Skeletal muscle satellite cell (primary cell): ENCODE results near the gene HOXA7.

Source experiments
- H3K27me3 ChIP-seq: 2 replicates; pipeline ENCODE4 v1.7.0; 2013; ENCODE audit warnings: low read length; ENCODE audit not compliant: control insufficient read depth, insufficient read depth
- H3K36me3 ChIP-seq: 2 replicates; pipeline ENCODE4 v1.7.0; 2013; ENCODE audit warnings: mild to moderate bottlenecking, control low read depth, low read length; ENCODE audit not compliant: insufficient read depth
- H3K4me1 ChIP-seq: 2 replicates; pipeline ENCODE4 v1.7.0; 2013; ENCODE audit warnings: low read length; ENCODE audit not compliant: control insufficient read depth, insufficient read depth
- H3K4me2 ChIP-seq: 2 replicates; pipeline ENCODE4 v1.7.0; 2013; ENCODE audit warnings: mild to moderate bottlenecking, low read length
- H3K4me3 ChIP-seq: 2 replicates; pipeline ENCODE4 v1.7.0; 2013; ENCODE audit warnings: low read length
- H3K9ac ChIP-seq: 2 replicates; pipeline ENCODE4 v1.7.0; 2013; ENCODE audit warnings: mild to moderate bottlenecking, low read depth, low read length, moderate library complexity
- H3K9me3 ChIP-seq: replicated peaks from 2 replicates; pipeline ENCODE4 v1.7.0; 2013; ENCODE audit warnings: mild to moderate bottlenecking, control low read depth, low read length

The HOXA7 gene

GRCh38 chr7:27191833-27192545 lies 35.5 kb upstream of the HOXA7 start:
- Histone ChIP-seq H3K4me1 (peaks cover 69% of the 10 kb centered on the region), H3K27me3 (no peaks in the 10 kb centered on the region), H3K36me3 (no peaks in the 10 kb centered on the region), H3K9me3 (no peaks in the 10 kb centered on the region), H3K4me2 (peak overlapping the region; percentile 98), H3K4me3 (peak overlapping the region; percentile 73), H3K9ac (peak overlapping the region; percentile 88)

GRCh38 chr7:27191161-27191731 lies 34.8 kb upstream of the HOXA7 start:
- Histone ChIP-seq H3K4me3 (peak overlapping the region; percentile 73), H3K4me1 (peaks cover 76% of the 10 kb centered on the region), H3K4me2 (peak overlapping the region; percentile 98), H3K9me3 (no peaks in the 10 kb centered on the region), H3K9ac (peak overlapping the region; percentile 88), H3K36me3 (no peaks in the 10 kb centered on the region), H3K27me3 (no peaks in the 10 kb centered on the region)

GRCh38 chr7:27189997-27190748 lies 33.7 kb upstream of the HOXA7 start:
- Histone ChIP-seq H3K9ac (peak overlapping the region; percentile 89), H3K4me3 (peak overlapping the region; percentile 83), H3K9me3 (no peaks in the 10 kb centered on the region), H3K36me3 (no peaks in the 10 kb centered on the region), H3K4me1 (peaks cover 82% of the 10 kb centered on the region), H3K4me2 (peak overlapping the region; percentile 98), H3K27me3 (no peaks in the 10 kb centered on the region)

- H3K4me2 ChIP-seq = peak overlapping the region; percentile 98
- peak overlapping the region; percentile 83 for H3K4me3 ChIP-seq
- H3K9ac ChIP-seq = peak overlapping the region; percentile 89
- H3K9me3 ChIP-seq = no peaks in the 10 kb centered on the region
- H3K36me3 ChIP-seq = no peaks in the 10 kb centered on the region
- H3K27me3 ChIP-seq = no peaks in the 10 kb centered on the region
- peaks cover 82% of the 10 kb centered on the region for H3K4me1 ChIP-seq
These were observed 33.0 kb upstream of the HOXA7 start for GRCh38 chr7:27189295-27189996.

GRCh38 chr7:27188386-27189294 lies 32.2 kb upstream of the HOXA7 start:
- no peaks in the 10 kb centered on the region for H3K36me3 ChIP-seq
- no peaks in the 10 kb centered on the region for H3K9me3 ChIP-seq

GRCh38 chr7:27187475-27188385 lies 31.3 kb upstream of the HOXA7 start:
- Histone ChIP-seq H3K27me3 (no peaks in the 10 kb centered on the region), H3K4me3 (peak overlapping the region; percentile 83), H3K9me3 (no peaks in the 10 kb centered on the region), H3K4me2 (peak overlapping the region; percentile 98), H3K36me3 (peaks cover 1% of the 10 kb centered on the region), H3K4me1 (peaks cover 72% of the 10 kb centered on the region), H3K9ac (peak overlapping the region; percentile 89)

More at GRCh38 chr7:27188386-27189294, 32.2 kb upstream of the HOXA7 start:
- Histone ChIP-seq H3K4me1 (peaks cover 78% of the 10 kb centered on the region), H3K27me3 (no peaks in the 10 kb centered on the region), H3K9ac (peak overlapping the region; percentile 89), H3K4me2 (peak overlapping the region; percentile 98), H3K4me3 (peak overlapping the region; percentile 83)

- Histone ChIP-seq H3K27me3 (no peaks in the 10 kb centered on the region), H3K9me3 (no peaks in the 10 kb centered on the region), H3K4me2 (peak overlapping the region; percentile 98), H3K4me1 (peaks cover 72% of the 10 kb centered on the region), H3K9ac (peak overlapping the region; percentile 89), H3K36me3 (peaks cover 7% of the 10 kb centered on the region), H3K4me3 (peak overlapping the region; percentile 83)
These were observed 30.4 kb upstream of the HOXA7 start for GRCh38 chr7:27186668-27187474.

- peak overlapping the region; percentile 98 for H3K4me2 ChIP-seq
- H3K4me1 ChIP-seq = peaks cover 72% of the 10 kb centered on the region
- no peaks in the 10 kb centered on the region for H3K27me3 ChIP-seq
- H3K9me3 ChIP-seq = no peaks in the 10 kb centered on the region
- H3K9ac ChIP-seq = peak overlapping the region; percentile 89
- peak overlapping the region; percentile 83 for H3K4me3 ChIP-seq
- peaks cover 9% of the 10 kb centered on the region for H3K36me3 ChIP-seq
These were observed 29.6 kb upstream of the HOXA7 start for GRCh38 chr7:27185854-27186667.
